H9 (cell line): ENCODE results near the gene RTN1. TPM values are rescaled to one million over a fixed set of nuclear protein-coding genes. Genes with fewer than 3 reads are reported as not detected.

Experiments
- DNase-seq: peaks from one replicate; pipeline ENCODE4 v3.0.0-alpha.2; 2017
- H2AFZ ChIP-seq: one replicate; pipeline ENCODE4 v1.6.1; 2013; ENCODE audit warnings: mild to moderate bottlenecking, low read length, control low read depth, moderate library complexity
- H2AK5ac ChIP-seq: 2 replicates; pipeline ENCODE4 v1.6.1; 2013; ENCODE audit warnings: low read length, control low read depth, mixed read lengths; ENCODE audit not compliant: insufficient read length
- H2BK120ac ChIP-seq: one replicate; pipeline ENCODE4 v1.6.1; 2013; ENCODE audit warnings: low read depth, mild to moderate bottlenecking, low read length, control low read depth, inconsistent platforms; ENCODE audit not compliant: poor library complexity, severe bottlenecking
- H2BK12ac ChIP-seq: 2 replicates; pipeline ENCODE4 v1.6.1; 2013; ENCODE audit warnings: low read length, control low read depth, mixed read lengths, low read depth; ENCODE audit not compliant: insufficient read length
- H2BK15ac ChIP-seq: 2 replicates; pipeline ENCODE4 v1.6.1; 2013; ENCODE audit warnings: low read depth, low read length, control low read depth
- H2BK20ac ChIP-seq: one replicate; pipeline ENCODE4 v1.6.1; 2013; ENCODE audit warnings: low read depth, mild to moderate bottlenecking, low read length, control low read depth, inconsistent platforms; ENCODE audit not compliant: poor library complexity, severe bottlenecking
- H2BK5ac ChIP-seq: 2 replicates; pipeline ENCODE4 v1.6.1; 2013; ENCODE audit warnings: low read length, control low read depth, mixed read lengths; ENCODE audit not compliant: insufficient read length
- H3K14ac ChIP-seq: 2 replicates; pipeline ENCODE4 v1.6.1; 2013; ENCODE audit warnings: low read length, control low read depth; ENCODE audit not compliant: insufficient read depth
- H3K18ac ChIP-seq: 2 replicates; pipeline ENCODE4 v1.6.1; 2013; ENCODE audit warnings: low read depth, mild to moderate bottlenecking, mixed read lengths, low read length, control low read depth; ENCODE audit not compliant: insufficient read length
- H3K23ac ChIP-seq: 2 replicates; pipeline ENCODE4 v1.6.1; 2013; ENCODE audit warnings: low read length, control low read depth, mixed read lengths, low read depth; ENCODE audit not compliant: insufficient read length
- H3K23me2 ChIP-seq: 2 replicates; pipeline ENCODE4 v1.6.1; 2013; ENCODE audit warnings: low read depth, mild to moderate bottlenecking, mixed read lengths, low read length, control low read depth; ENCODE audit not compliant: insufficient read length, poor library complexity, severe bottlenecking
- H3K27ac ChIP-seq: 2 replicates; pipeline ENCODE4 v1.5.1; 2013; ENCODE audit warnings: low read length, control low read depth, mixed read lengths, low read depth; ENCODE audit not compliant: insufficient read length
- H3K27me3 ChIP-seq: 2 replicates; pipeline ENCODE4 v1.6.1; 2013; ENCODE audit warnings: low read length, control low read depth, inconsistent platforms; ENCODE audit not compliant: insufficient read depth
- H3K4ac ChIP-seq: 2 replicates; pipeline ENCODE4 v1.6.1; 2013; ENCODE audit warnings: low read depth, mild to moderate bottlenecking, control low read depth, inconsistent platforms, low read length, moderate library complexity
- H3K4me1 ChIP-seq: 2 replicates; pipeline ENCODE4 v1.6.1; 2013; ENCODE audit warnings: low read length, control low read depth, inconsistent platforms; ENCODE audit not compliant: insufficient read depth
- H3K4me2 ChIP-seq: 2 replicates; pipeline ENCODE4 v1.6.1; 2013; ENCODE audit warnings: low read length, control low read depth, mixed read lengths; ENCODE audit not compliant: insufficient read length, insufficient read depth
- H3K56ac ChIP-seq: 2 replicates; pipeline ENCODE4 v1.6.1; 2013; ENCODE audit warnings: low read depth, mild to moderate bottlenecking, mixed read lengths, low read length, control low read depth; ENCODE audit not compliant: insufficient read length
- H3K79me1 ChIP-seq: 2 replicates; pipeline ENCODE4 v1.6.1; 2013; ENCODE audit warnings: low read depth, mild to moderate bottlenecking, moderate library complexity, low read length, control low read depth, inconsistent platforms; ENCODE audit not compliant: insufficient read depth, poor library complexity, severe bottlenecking
- H3K79me2 ChIP-seq: 2 replicates; pipeline ENCODE4 v1.6.1; 2013; ENCODE audit warnings: low read length, control low read depth, inconsistent platforms; ENCODE audit not compliant: insufficient read depth
- H3K9ac ChIP-seq: 2 replicates; pipeline ENCODE4 v1.6.1; 2013; ENCODE audit warnings: low read length, control low read depth, mixed read lengths; ENCODE audit not compliant: insufficient read length; ENCODE audit errors: extremely low read depth
- H3K9me3 ChIP-seq: one replicate; pipeline ENCODE4 v1.6.1; 2013; ENCODE audit warnings: low read depth, low read length, inconsistent platforms; ENCODE audit not compliant: control insufficient read depth
- H3T11ph ChIP-seq: one replicate; pipeline ENCODE4 v1.6.1; 2013; ENCODE audit warnings: mild to moderate bottlenecking, low read length, control low read depth, inconsistent platforms
- H4K20me1 ChIP-seq: one replicate; pipeline ENCODE4 v1.6.1; 2013; ENCODE audit not compliant: control insufficient read depth, insufficient read length, insufficient read depth
- H4K5ac ChIP-seq: 2 replicates; pipeline ENCODE4 v1.6.1; 2013; ENCODE audit warnings: low read depth, mild to moderate bottlenecking, mixed read lengths, low read length, control low read depth; ENCODE audit not compliant: insufficient read length
- H4K8ac ChIP-seq: replicated peaks from 2 replicates; pipeline ENCODE4 v1.6.1; 2013; ENCODE audit warnings: low read length, control low read depth, mixed read lengths, low read depth; ENCODE audit not compliant: insufficient read length
- H4K91ac ChIP-seq: 2 replicates; pipeline ENCODE4 v1.6.1; 2013; ENCODE audit warnings: low read depth, mild to moderate bottlenecking, moderate library complexity, mixed read lengths, low read length, control low read depth; ENCODE audit not compliant: insufficient read length
- H3K27ac Mint-ChIP-seq, 3 experiments: 2 replicates in 2 of 3; 3 replicates in 1 of 3; pipeline ENCODE4 v1.8.0; 2020 to 2021; ENCODE audit warnings: mixed read lengths in 3 of 3, mild to moderate bottlenecking in 1 of 3, moderate library complexity in 1 of 3
- H3K27me3 Mint-ChIP-seq: 2 replicates; pipeline ENCODE4 v1.8.0; 2021; ENCODE audit warnings: low read depth, mild to moderate bottlenecking, moderate library complexity, mixed read lengths
- H3K36me3 Mint-ChIP-seq, 3 experiments: 2 replicates in 2 of 3; 3 replicates in 1 of 3; pipeline ENCODE4 v1.8.0; 2020 to 2021; ENCODE audit warnings: low read depth in 3 of 3, mixed read lengths in 3 of 3; ENCODE audit not compliant: insufficient read depth in 1 of 3
- H3K4me1 Mint-ChIP-seq, 2 experiments: 2 replicates each; pipeline ENCODE4 v1.8.0; 2020; ENCODE audit warnings: mixed read lengths in 2 of 2
- H3K4me3 Mint-ChIP-seq, 2 experiments: 2 replicates in 1 of 2; 3 replicates in 1 of 2; pipeline ENCODE4 v1.8.0; 2020 to 2021; ENCODE audit warnings: mild to moderate bottlenecking in 2 of 2, mixed read lengths in 2 of 2, moderate library complexity in 1 of 2
- H3K9me3 Mint-ChIP-seq, 2 experiments: 2 replicates in 1 of 2; 3 replicates in 1 of 2; pipeline ENCODE4 v1.8.0; 2020; ENCODE audit warnings: mild to moderate bottlenecking in 2 of 2, mixed read lengths in 2 of 2, moderate library complexity in 1 of 2
- WGBS: extraction: QIAGEN DNeasy Blood & Tissue Kit; methylation state at CpG from one replicate; pipeline ENCODE4 v1.1.7; 2013; ENCODE audit warnings: missing lambda C conversion rate, low lambda C conversion rate, mixed read lengths; ENCODE audit not compliant: insufficient read length; ENCODE audit errors: extremely low coverage; 5-methylcytosine and 5-hydroxymethylcytosine counted together
- total RNA-seq: library from RNA; stranded (reverse); gene quantifications from 2 replicates; pipeline ENCODE4 v1.2.1, GENCODE V29; 2021
- TF ChIP-seq, protein P1 (sequence below): fragments of 200-600 bp; sonication (generic); conservative IDR thresholded peaks from 3 replicates; pipeline ENCODE4 v1.8.0; 2021; ENCODE audit warnings: antibody characterized with exemption, mild to moderate bottlenecking

The RTN1 gene
- total RNA-seq, 1 experiment from 2014 or later, result 1.8 TPM

GRCh38 chr14:59582845-59583509, 287.6 kb downstream of the RTN1 start:
- H4K91ac ChIP-seq, result no peak overlapping the region
- no peak overlapping the region for H3K4me3 Mint-ChIP-seq

More at GRCh38 chr14:59582845-59583509, 287.6 kb downstream of the RTN1 start:
- Histone ChIP-seq H3K9me3 (no peaks in the 10 kb centered on the region), H3K79me1 (no peaks in the 10 kb centered on the region), H3K18ac (no peak overlapping the region), H4K8ac (no peak overlapping the region), H3K79me2 (no peaks in the 10 kb centered on the region), H2BK5ac (no peak overlapping the region), H3T11ph (no peak overlapping the region), H2BK120ac (no peak overlapping the region), H2BK12ac (no peak overlapping the region), H3K14ac (no peak overlapping the region), H3K4me2 (no peak overlapping the region), H2BK20ac (no peak overlapping the region), H2AFZ (no peak overlapping the region), H3K9ac (no peak overlapping the region), H3K23ac (no peak overlapping the region), H2BK15ac (no peak overlapping the region), H3K4ac (no peak overlapping the region), H4K20me1 (no peaks in the 10 kb centered on the region), H2AK5ac (no peak overlapping the region), H3K27me3 (no peaks in the 10 kb centered on the region), H3K23me2 (no peaks in the 10 kb centered on the region), H3K56ac (no peak overlapping the region), H4K5ac (no peak overlapping the region), H3K27ac (no peak overlapping the region), H3K4me1 (no peaks in the 10 kb centered on the region; the same call in 1 of the 2 replicates)
- DNase-seq, result peak; percentile 67
- no peaks in the 10 kb centered on the region for H3K9me3 Mint-ChIP-seq
- peaks cover 0 to 3% of the 10 kb centered on the region in 2 experiments; a peak in 3 of 4 replicates for H3K4me1 Mint-ChIP-seq
- no CpG with 5 or more reads among the region's 23 CpGs for WGBS
- H3K27me3 Mint-ChIP-seq, result no peaks in the 10 kb centered on the region
- TF ChIP-seq, protein P1, sequence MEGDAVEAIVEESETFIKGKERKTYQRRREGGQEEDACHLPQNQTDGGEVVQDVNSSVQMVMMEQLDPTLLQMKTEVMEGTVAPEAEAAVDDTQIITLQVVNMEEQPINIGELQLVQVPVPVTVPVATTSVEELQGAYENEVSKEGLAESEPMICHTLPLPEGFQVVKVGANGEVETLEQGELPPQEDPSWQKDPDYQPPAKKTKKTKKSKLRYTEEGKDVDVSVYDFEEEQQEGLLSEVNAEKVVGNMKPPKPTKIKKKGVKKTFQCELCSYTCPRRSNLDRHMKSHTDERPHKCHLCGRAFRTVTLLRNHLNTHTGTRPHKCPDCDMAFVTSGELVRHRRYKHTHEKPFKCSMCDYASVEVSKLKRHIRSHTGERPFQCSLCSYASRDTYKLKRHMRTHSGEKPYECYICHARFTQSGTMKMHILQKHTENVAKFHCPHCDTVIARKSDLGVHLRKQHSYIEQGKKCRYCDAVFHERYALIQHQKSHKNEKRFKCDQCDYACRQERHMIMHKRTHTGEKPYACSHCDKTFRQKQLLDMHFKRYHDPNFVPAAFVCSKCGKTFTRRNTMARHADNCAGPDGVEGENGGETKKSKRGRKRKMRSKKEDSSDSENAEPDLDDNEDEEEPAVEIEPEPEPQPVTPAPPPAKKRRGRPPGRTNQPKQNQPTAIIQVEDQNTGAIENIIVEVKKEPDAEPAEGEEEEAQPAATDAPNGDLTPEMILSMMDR, result peak; percentile 60
- H3K27ac Mint-ChIP-seq, result no peak overlapping the region
- H3K36me3 Mint-ChIP-seq, result no peaks in the 10 kb centered on the region; a peak in 1 of 7 replicates
